ENCODE measurements around the gene GPR135. TPM values are rescaled to one million over a fixed set of nuclear protein-coding genes. Genes with fewer than 3 reads are reported as not detected.

Gene GPR135, protein sequence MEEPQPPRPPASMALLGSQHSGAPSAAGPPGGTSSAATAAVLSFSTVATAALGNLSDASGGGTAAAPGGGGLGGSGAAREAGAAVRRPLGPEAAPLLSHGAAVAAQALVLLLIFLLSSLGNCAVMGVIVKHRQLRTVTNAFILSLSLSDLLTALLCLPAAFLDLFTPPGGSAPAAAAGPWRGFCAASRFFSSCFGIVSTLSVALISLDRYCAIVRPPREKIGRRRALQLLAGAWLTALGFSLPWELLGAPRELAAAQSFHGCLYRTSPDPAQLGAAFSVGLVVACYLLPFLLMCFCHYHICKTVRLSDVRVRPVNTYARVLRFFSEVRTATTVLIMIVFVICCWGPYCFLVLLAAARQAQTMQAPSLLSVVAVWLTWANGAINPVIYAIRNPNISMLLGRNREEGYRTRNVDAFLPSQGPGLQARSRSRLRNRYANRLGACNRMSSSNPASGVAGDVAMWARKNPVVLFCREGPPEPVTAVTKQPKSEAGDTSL
- 0.38 TPM for total RNA-seq
- polyA plus RNA-seq: 0.52 TPM
- long read RNA-seq, donor 1: 0 reads
- long read RNA-seq, donor 2: 0 reads
- long read RNA-seq, donor 3, full-length matches to known transcripts: 1 of 1 reads
- long read RNA-seq, donor 3, partial matches to known transcripts: 0 of 1 reads
- long read RNA-seq, donor 3, other reads (novel, unspliced or antisense): 0 of 1 reads
- long read RNA-seq, donor 4, full-length matches to known transcripts: 1 of 1 reads
- long read RNA-seq, donor 4, partial matches to known transcripts: 0 of 1 reads
- long read RNA-seq, donor 4, other reads (novel, unspliced or antisense): 0 of 1 reads
- long read RNA-seq, donor 5, full-length matches to known transcripts: 3 of 3 reads
- long read RNA-seq, donor 5, partial matches to known transcripts: 0 of 3 reads
- long read RNA-seq, donor 5, other reads (novel, unspliced or antisense): 0 of 3 reads
- long read RNA-seq, donor 6: 0 reads
- long read RNA-seq, donor 7: 0 reads
- long read RNA-seq, donor 8, full-length matches to known transcripts: 1 of 1 reads
- long read RNA-seq, donor 8, partial matches to known transcripts: 0 of 1 reads
- long read RNA-seq, donor 8, other reads (novel, unspliced or antisense): 0 of 1 reads
- long read RNA-seq, donor 9: 0 reads
- long read RNA-seq, donor 10: 0 reads

DNA sequence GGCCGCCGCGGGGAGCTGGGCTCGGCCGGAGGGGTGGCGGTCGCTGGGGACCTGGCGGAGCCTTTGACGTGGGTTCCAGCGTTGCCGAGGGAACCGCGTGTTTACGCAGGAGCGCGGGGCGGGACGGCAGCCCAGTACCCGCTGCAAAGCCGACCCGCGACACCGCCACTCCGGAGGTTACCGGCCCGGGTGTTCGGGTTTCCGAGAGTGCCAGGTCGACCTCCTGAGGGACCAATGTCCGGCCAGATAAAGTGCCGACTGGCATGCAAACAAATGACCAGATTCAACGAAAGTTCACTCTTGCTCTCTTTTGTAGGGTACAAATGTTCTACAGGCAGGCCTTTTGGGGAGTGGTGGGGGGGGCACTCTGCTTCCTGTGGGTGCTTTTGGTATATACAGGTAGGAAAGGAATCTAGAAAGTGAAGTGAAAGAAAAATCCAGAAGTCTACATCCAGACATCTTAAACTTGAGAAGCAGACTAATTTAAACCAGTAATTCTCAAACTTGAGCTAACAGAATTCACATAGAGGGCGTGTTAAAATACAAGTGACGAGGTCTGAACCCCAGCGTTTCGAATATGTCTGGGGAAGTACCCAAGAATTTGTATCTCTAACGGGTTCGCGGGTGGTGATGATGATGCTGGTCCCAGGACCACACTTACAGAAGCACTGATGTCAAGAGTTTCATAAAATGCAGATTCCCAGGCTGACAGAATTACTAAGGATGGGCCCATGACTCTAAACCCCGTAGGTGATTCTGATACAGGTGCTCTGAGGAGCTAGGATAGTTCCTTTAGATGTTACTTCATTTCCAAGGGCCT lies at the start of gene GPR135:
Gene GPR135, minus strand, starts transcription at position 65 of the 820 bp plus-strand sequence. CDS start 154 bp downstream, outside the sequence.
- 22% methylated on average over 40 of the region's 40 CpGs for WGBS
- H3K4me3 ChIP-seq (ENCODE audit: low read length in 2 of 2): peak within 1 kb of the TSS; percentile 29 to 65
- H3K27ac ChIP-seq (ENCODE audit: low read depth in 1 of 2, low read length in 1 of 2): no peak within 1 kb of the TSS
- H3K4me1 ChIP-seq (ENCODE audit: control insufficient read depth in 2 of 2, insufficient read depth in 2 of 2, low read length in 2 of 2): peaks cover 8 to 9% of the 10 kb centered on the region in 2 donors
- H3K9me3 ChIP-seq (ENCODE audit: control insufficient read depth in 2 of 2, insufficient read depth in 1 of 2, low read length in 1 of 2): no peaks in the 10 kb centered on the region
- H3K36me3 ChIP-seq (ENCODE audit: control insufficient read depth in 2 of 2, insufficient read depth in 2 of 2, low read length in 1 of 2): peaks cover 0 to 3% of the 10 kb centered on the region in 2 donors
- peaks cover 8 to 29% of the 10 kb centered on the region in 2 donors for H3K27me3 ChIP-seq (ENCODE audit: control insufficient read depth in 2 of 2, insufficient read depth in 1 of 2, low read length in 1 of 2)
- DNase-seq (ENCODE audit: low read depth in 6 of 9, low spot score in 9 of 9): peak in 3 of 9 donors; percentile 8 to 30 (median 15)

DNA sequence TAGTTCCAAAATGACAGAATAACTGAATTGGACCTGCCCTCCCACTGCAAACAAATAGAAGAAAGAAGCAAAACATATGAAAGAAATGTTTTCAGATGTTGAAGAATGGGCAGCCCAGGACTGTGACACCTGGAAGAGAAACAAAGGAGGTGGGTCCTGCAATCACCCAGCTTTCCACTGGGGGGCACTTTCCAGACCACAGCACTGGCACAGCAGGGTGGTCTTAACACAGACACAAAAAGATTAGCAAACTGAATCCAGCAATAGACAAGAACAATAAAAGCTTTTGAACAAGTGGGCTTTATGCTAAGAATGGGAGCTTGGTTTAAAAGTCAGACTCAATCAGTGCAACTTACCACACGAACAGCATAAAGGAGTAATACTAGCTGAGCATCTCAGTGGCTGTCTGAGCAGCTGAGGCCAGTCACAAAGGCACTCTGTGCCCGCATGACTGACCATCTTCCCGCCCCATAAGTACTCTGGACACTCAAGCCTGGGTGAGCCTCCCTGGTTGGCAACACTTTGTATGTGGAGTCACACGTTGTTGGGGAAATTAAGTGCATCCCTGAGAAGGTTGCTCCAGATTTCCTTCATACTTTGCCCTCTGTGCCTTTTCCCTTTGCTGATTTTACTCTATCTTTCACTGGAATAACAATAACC lies 46.9 kb upstream of the GPR135 start:
- Histone ChIP-seq H3K27ac (ENCODE audit: low read depth in 1 of 2, low read length in 1 of 2) (no peak overlapping the region), H3K27me3 (ENCODE audit: control insufficient read depth in 2 of 2, insufficient read depth in 1 of 2, low read length in 1 of 2) (no peaks in the 10 kb centered on the region), H3K4me3 (ENCODE audit: low read length in 2 of 2) (no peak overlapping the region), H3K9me3 (ENCODE audit: control insufficient read depth in 2 of 2, insufficient read depth in 1 of 2, low read length in 1 of 2) (no peaks in the 10 kb centered on the region), H3K36me3 (ENCODE audit: control insufficient read depth in 2 of 2, insufficient read depth in 2 of 2, low read length in 1 of 2) (no peaks in the 10 kb centered on the region), H3K4me1 (ENCODE audit: control insufficient read depth in 2 of 2, insufficient read depth in 2 of 2, low read length in 2 of 2) (no peaks in the 10 kb centered on the region)
- DNase-seq (ENCODE audit: low read depth in 6 of 9, low spot score in 9 of 9): peak in 3 of 9 donors; percentile 3 to 28 (median 23)
- 96% methylated on average over 4 of the region's 4 CpGs for WGBS

DNA sequence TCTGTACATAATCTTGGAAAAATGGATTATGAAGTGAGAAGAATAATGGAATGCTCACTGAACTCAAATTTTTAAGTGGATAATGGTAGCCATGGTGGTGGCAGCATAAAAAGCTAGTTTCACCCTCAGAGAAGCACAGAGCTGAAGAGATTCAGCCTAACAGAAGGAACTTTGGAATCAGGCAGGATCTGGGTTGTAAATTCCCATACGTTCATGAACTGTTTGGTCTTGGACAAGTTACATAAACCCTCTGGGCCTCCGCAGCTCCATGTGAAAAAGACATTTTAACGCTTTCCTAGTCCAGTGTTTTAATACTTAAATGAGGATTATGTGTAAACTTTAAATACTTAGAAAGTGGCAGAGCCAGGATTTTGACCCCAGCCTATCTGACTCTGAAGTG lies 45.8 kb upstream of the GPR135 start:
- 64% methylated on average over 3 of the region's 3 CpGs for WGBS

DNA sequence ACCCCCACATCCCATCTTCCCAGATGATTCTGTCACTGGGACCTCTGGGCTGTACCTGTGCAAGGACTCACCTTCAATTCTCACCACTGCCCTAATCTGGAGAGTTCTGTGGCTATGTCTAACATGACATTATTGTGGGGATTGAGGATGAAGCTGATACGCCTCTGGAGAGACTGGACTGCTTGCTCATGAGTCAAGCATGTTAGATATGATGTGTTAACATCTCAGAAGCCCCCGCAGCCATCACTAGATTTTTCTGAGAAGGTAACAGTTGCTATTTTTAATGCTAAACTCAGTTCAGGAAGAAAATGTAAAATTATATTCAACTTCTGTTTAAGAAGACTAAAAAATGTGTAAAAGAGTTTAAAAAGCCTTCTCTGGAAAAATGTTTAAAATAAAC lies 44.8 kb upstream of the GPR135 start:
- DNase-seq (ENCODE audit: low read depth in 6 of 9, low spot score in 9 of 9): no peak
- no peaks in the 10 kb centered on the region for H3K36me3 ChIP-seq (ENCODE audit: control insufficient read depth in 2 of 2, insufficient read depth in 2 of 2, low read length in 1 of 2)
- no peaks in the 10 kb centered on the region for H3K9me3 ChIP-seq (ENCODE audit: control insufficient read depth in 2 of 2, insufficient read depth in 1 of 2, low read length in 1 of 2)
- 94% methylated on average over 2 of the region's 2 CpGs for WGBS
- H3K27ac ChIP-seq (ENCODE audit: low read depth in 1 of 2, low read length in 1 of 2): no peak overlapping the region
- H3K27me3 ChIP-seq (ENCODE audit: control insufficient read depth in 2 of 2, insufficient read depth in 1 of 2, low read length in 1 of 2): no peaks in the 10 kb centered on the region
- no peaks in the 10 kb centered on the region for H3K4me1 ChIP-seq (ENCODE audit: control insufficient read depth in 2 of 2, insufficient read depth in 2 of 2, low read length in 2 of 2)
- no peak overlapping the region for H3K4me3 ChIP-seq (ENCODE audit: low read length in 2 of 2)

More for the DNA sequence above, 45.8 kb upstream of the GPR135 start:
- no peaks in the 10 kb centered on the region for H3K27me3 ChIP-seq (ENCODE audit: control insufficient read depth in 2 of 2, insufficient read depth in 1 of 2, low read length in 1 of 2)
- no peak overlapping the region for H3K27ac ChIP-seq (ENCODE audit: low read depth in 1 of 2, low read length in 1 of 2)
- H3K4me1 ChIP-seq (ENCODE audit: control insufficient read depth in 2 of 2, insufficient read depth in 2 of 2, low read length in 2 of 2): no peaks in the 10 kb centered on the region
- H3K4me3 ChIP-seq (ENCODE audit: low read length in 2 of 2): no peak overlapping the region
- H3K36me3 ChIP-seq (ENCODE audit: control insufficient read depth in 2 of 2, insufficient read depth in 2 of 2, low read length in 1 of 2): no peaks in the 10 kb centered on the region
- no peaks in the 10 kb centered on the region for H3K9me3 ChIP-seq (ENCODE audit: control insufficient read depth in 2 of 2, insufficient read depth in 1 of 2, low read length in 1 of 2)
- no peak for DNase-seq (ENCODE audit: low read depth in 6 of 9, low spot score in 9 of 9)

DNA sequence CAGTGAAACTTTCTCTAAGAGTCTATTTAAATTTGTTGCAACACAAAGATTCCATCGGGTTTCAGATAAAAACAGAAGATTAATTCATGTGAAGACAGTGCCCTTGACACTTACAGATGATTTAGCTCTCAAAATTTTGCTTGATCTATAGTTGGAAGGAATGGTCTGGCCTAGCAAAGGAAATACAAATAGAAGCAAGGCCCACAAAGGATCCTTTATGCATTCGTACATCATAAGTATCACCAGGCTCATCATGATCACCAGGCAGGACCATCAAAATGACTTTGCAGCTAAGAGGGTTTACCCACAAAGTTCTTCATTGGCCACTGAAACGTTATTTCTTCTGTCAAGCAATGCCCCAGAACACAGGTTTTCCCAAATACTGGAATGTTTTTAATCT lies 43.9 kb upstream of the GPR135 start:
- WGBS: 96% methylated on average over 3 of the region's 3 CpGs
- Histone ChIP-seq H3K4me1 (ENCODE audit: control insufficient read depth in 2 of 2, insufficient read depth in 2 of 2, low read length in 2 of 2) (no peaks in the 10 kb centered on the region), H3K4me3 (ENCODE audit: low read length in 2 of 2) (no peak overlapping the region), H3K9me3 (ENCODE audit: control insufficient read depth in 2 of 2, insufficient read depth in 1 of 2, low read length in 1 of 2) (no peaks in the 10 kb centered on the region), H3K27me3 (ENCODE audit: control insufficient read depth in 2 of 2, insufficient read depth in 1 of 2, low read length in 1 of 2) (no peaks in the 10 kb centered on the region), H3K27ac (ENCODE audit: low read depth in 1 of 2, low read length in 1 of 2) (no peak overlapping the region), H3K36me3 (ENCODE audit: control insufficient read depth in 2 of 2, insufficient read depth in 2 of 2, low read length in 1 of 2) (peaks cover 0 to under 1% of the 10 kb centered on the region in 2 donors)
- no peak for DNase-seq (ENCODE audit: low read depth in 6 of 9, low spot score in 9 of 9)

DNA sequence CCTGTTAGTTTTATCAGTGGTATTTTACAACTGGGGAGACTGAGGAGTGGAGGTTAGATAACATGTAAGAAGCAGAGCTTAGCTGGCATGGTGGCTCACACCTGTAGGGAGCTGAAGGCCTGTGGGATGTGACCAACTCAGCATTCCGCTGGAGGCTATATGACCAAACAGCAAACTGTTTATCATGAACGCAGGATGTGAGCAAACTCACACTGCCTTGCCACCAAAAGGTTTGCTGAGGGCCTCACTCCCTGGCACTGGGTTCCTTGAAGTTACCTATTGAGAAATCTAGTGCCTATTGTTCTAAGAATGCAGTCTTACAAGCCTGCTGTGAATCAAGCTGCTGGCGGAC lies 42.5 kb upstream of the GPR135 start:
- H3K4me3 ChIP-seq (ENCODE audit: low read length in 2 of 2): no peak overlapping the region
- no peaks in the 10 kb centered on the region for H3K27me3 ChIP-seq (ENCODE audit: control insufficient read depth in 2 of 2, insufficient read depth in 1 of 2, low read length in 1 of 2)
- no peaks in the 10 kb centered on the region for H3K4me1 ChIP-seq (ENCODE audit: control insufficient read depth in 2 of 2, insufficient read depth in 2 of 2, low read length in 2 of 2)
- DNase-seq (ENCODE audit: low read depth in 6 of 9, low spot score in 9 of 9): no peak
- 98% methylated on average over 3 of the region's 3 CpGs for WGBS
- H3K9me3 ChIP-seq (ENCODE audit: control insufficient read depth in 2 of 2, insufficient read depth in 1 of 2, low read length in 1 of 2): no peaks in the 10 kb centered on the region
- peaks cover 0 to 5% of the 10 kb centered on the region in 2 donors for H3K36me3 ChIP-seq (ENCODE audit: control insufficient read depth in 2 of 2, insufficient read depth in 2 of 2, low read length in 1 of 2)
- H3K27ac ChIP-seq (ENCODE audit: low read depth in 1 of 2, low read length in 1 of 2): no peak overlapping the region

DNA sequence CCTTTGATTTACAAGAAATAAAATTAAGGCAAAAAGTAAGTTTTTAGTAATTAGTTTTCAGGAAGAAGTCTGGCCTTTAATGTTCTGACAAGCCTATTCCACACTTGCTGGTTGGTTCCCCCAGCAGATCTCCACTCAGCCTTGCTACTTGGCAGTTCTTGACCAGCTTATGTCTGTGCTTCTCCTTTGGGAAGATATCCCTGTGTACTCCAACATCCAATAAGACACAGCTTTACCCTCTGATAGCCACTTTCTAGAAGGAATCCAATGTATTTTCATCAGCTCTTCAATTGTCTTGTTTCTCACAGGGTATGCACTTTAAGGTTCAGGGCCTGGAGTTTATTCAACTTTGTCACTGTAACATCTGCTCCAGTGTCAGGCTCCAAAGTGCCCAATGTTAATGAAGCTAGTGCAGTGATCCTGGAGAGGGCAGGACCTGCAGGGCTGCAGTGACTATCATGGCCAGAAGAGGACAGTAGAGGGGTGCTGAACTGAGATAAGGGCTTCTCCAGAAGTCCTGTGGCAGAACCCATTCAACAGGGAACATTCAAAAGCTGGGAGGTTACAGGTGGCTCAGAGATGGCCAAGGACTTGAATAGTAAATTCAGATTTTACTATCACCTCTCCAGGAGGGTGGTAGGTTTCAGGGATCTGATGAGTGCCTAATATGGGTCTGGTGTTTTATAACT lies 42.0 kb upstream of the GPR135 start:
- Histone ChIP-seq H3K27ac (ENCODE audit: low read depth in 1 of 2, low read length in 1 of 2) (no peak overlapping the region), H3K9me3 (ENCODE audit: control insufficient read depth in 2 of 2, insufficient read depth in 1 of 2, low read length in 1 of 2) (no peaks in the 10 kb centered on the region), H3K36me3 (ENCODE audit: control insufficient read depth in 2 of 2, insufficient read depth in 2 of 2, low read length in 1 of 2) (peaks cover 0 to 5% of the 10 kb centered on the region in 2 donors), H3K4me3 (ENCODE audit: low read length in 2 of 2) (no peak overlapping the region), H3K4me1 (ENCODE audit: control insufficient read depth in 2 of 2, insufficient read depth in 2 of 2, low read length in 2 of 2) (no peaks in the 10 kb centered on the region), H3K27me3 (ENCODE audit: control insufficient read depth in 2 of 2, insufficient read depth in 1 of 2, low read length in 1 of 2) (no peaks in the 10 kb centered on the region)
- DNase-seq (ENCODE audit: low read depth in 6 of 9, low spot score in 9 of 9): peak in 5 of 9 donors; percentile 11 to 57 (median 30)

DNA sequence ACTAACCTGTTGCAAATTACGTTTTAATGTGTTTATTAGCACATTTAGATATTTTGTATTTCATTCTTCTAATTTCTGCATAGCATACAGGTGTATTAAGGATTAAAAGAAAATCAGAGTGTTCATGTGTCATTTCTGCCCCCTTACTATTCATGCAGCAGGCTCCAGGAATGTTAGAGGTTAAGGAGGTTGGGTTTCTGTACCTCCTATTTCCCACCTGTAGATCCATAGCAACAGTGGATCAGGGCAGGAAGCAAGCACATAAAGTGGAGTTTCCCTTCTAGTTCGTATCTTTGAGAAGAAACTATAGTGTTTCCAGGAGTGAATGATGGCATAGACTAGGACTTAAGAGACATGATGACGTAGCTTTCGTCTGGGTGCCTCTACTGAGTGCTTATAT lies 38.1 kb upstream of the GPR135 start:
- H3K4me1 ChIP-seq (ENCODE audit: control insufficient read depth in 2 of 2, insufficient read depth in 2 of 2, low read length in 2 of 2): no peaks in the 10 kb centered on the region
- H3K27ac ChIP-seq (ENCODE audit: low read depth in 1 of 2, low read length in 1 of 2): no peak overlapping the region
- 97% methylated on average over 4 of the region's 4 CpGs for WGBS
- H3K9me3 ChIP-seq (ENCODE audit: control insufficient read depth in 2 of 2, insufficient read depth in 1 of 2, low read length in 1 of 2): no peaks in the 10 kb centered on the region
- no peak overlapping the region for H3K4me3 ChIP-seq (ENCODE audit: low read length in 2 of 2)
- H3K27me3 ChIP-seq (ENCODE audit: control insufficient read depth in 2 of 2, insufficient read depth in 1 of 2, low read length in 1 of 2): no peaks in the 10 kb centered on the region
- no peak for DNase-seq (ENCODE audit: low read depth in 6 of 9, low spot score in 9 of 9)
- peaks cover 0 to 13% of the 10 kb centered on the region in 2 donors for H3K36me3 ChIP-seq (ENCODE audit: control insufficient read depth in 2 of 2, insufficient read depth in 2 of 2, low read length in 1 of 2)

All from thymus (tissue), 14 donors.